ENCODE measurements around the gene HBG2.
"Not testable (repeated sequence)": the region's sequence is repeated elsewhere in the genome, so short reads cannot be mapped to it uniquely, and the experiment has no call there.

HBG2 gene

GRCh38 chr11:5248498-5248897 lies 6.1 kb downstream of the HBG2 start:
- DNase-seq = not testable (repeated sequence)

- no peak for DNase-seq
These were observed 6.9 kb downstream of the HBG2 start for GRCh38 chr11:5247472-5248192.

- no peak for DNase-seq
These were observed 7.7 kb downstream of the HBG2 start for GRCh38 chr11:5246772-5247471.

- no peak for DNase-seq
These were observed 9.4 kb downstream of the HBG2 start for GRCh38 chr11:5245155-5245554.

- DNase-seq = no peak
These were observed 10.8 kb downstream of the HBG2 start for GRCh38 chr11:5243816-5244180.

- DNase-seq = no peak
These were observed 11.4 kb downstream of the HBG2 start for GRCh38 chr11:5242933-5243815.

GRCh38 chr11:5242208-5242607 lies 12.4 kb downstream of the HBG2 start:
- no peak for DNase-seq

GRCh38 chr11:5241458-5241857 lies 13.1 kb downstream of the HBG2 start:
- DNase-seq = no peak

- no peak for DNase-seq
These were observed 14.1 kb downstream of the HBG2 start for GRCh38 chr11:5240458-5240857.

- no peak for DNase-seq
These were observed 14.5 kb downstream of the HBG2 start for GRCh38 chr11:5240056-5240455.

GRCh38 chr11:5239046-5239445 lies 15.5 kb downstream of the HBG2 start:
- DNase-seq = no peak

- no peak for DNase-seq
These were observed 16.1 kb downstream of the HBG2 start for GRCh38 chr11:5238486-5238885.

- no peak for DNase-seq
These were observed 17.2 kb downstream of the HBG2 start for GRCh38 chr11:5237420-5237819.

- DNase-seq = no peak
These were observed 19.1 kb downstream of the HBG2 start for GRCh38 chr11:5235364-5236095.

GRCh38 chr11:5234381-5234834 lies 20.2 kb downstream of the HBG2 start, which contains the start of gene HBD:
Gene HBD (minus strand): TSS chr11:5234483. CDS start chr11:5234433, 50 bp downstream.
- no peak for DNase-seq

GRCh38 chr11:5233307-5233706 lies 21.3 kb downstream of the HBG2 start:
- DNase-seq = no peak

GRCh38 chr11:5232821-5233220 lies 21.8 kb downstream of the HBG2 start:
- DNase-seq = no peak

GRCh38 chr11:5232176-5232575 lies 22.4 kb downstream of the HBG2 start:
- DNase-seq = no peak

GRCh38 chr11:5231111-5231510 lies 23.5 kb downstream of the HBG2 start:
- no peak for DNase-seq

- no peak for DNase-seq
These were observed 24.3 kb downstream of the HBG2 start for GRCh38 chr11:5230266-5230665.

- DNase-seq = no peak
These were observed 24.8 kb downstream of the HBG2 start for GRCh38 chr11:5229796-5230195.

GRCh38 chr11:5229356-5229755 lies 25.2 kb downstream of the HBG2 start:
- DNase-seq = no peak

- DNase-seq = no peak
These were observed 26.5 kb downstream of the HBG2 start for GRCh38 chr11:5228124-5228523.
